Mammary epithelial cell (primary cell): ENCODE data around the gene GDF11.

ENCODE experiments used
- CTCF ChIP-seq, 2 donors: IDR thresholded peaks in 1 of 2; conservative IDR thresholded peaks in 1 of 2; 2 replicates each; pipeline ENCODE4 v1.5.1; 2011 to 2012; ENCODE audit warnings: inconsistent platforms in 2 of 2, low read length in 2 of 2, mild to moderate bottlenecking in 2 of 2, control low read depth in 1 of 2, low read depth in 1 of 2; ENCODE audit not compliant: insufficient read depth in 1 of 2; ENCODE audit errors: extremely low read depth in 1 of 2
- EZH2 ChIP-seq: IDR thresholded peaks from 2 replicates; pipeline ENCODE4 v1.6.1; 2012; ENCODE audit warnings: low read length, inconsistent platforms, borderline replicate concordance

GRCh38 chr12:55703288-55703687, 39.6 kb upstream of the GDF11 start:
- TF ChIP-seq EZH2 (no peak), CTCF (conservative IDR thresholded peaks at IDR 0.05 in 1 of 2, IDR thresholded peaks at IDR 0.05 in 1 of 2; ENCODE audit: extremely low read depth in 1 of 2, insufficient read depth in 1 of 2, low read depth in 1 of 2, low read length in 2 of 2) (no peak)
